Sigmoid colon (tissue), 7 donors: ENCODE data around the gene BRSK2. TPM values are rescaled to one million over a fixed set of nuclear protein-coding genes. Genes with fewer than 3 reads are reported as not detected.

Experiments
- DNase-seq: peaks from one replicate; pipeline ENCODE4 v3.0.0-alpha.2; 2019
- H3K27ac ChIP-seq, 4 donors: fragments of 200-600 bp; sonication (generic); one replicate each; pipeline ENCODE4 v1.5.1; 2016 to 2019; ENCODE audit warnings: mild to moderate bottlenecking in 1 of 4
- H3K27me3 ChIP-seq, 3 donors: fragments of 200-600 bp; sonication (generic); one replicate each; pipeline ENCODE4 v1.5.1; 2019; ENCODE audit warnings: mild to moderate bottlenecking in 1 of 3
- H3K36me3 ChIP-seq, 4 donors: fragments of 200-600 bp; sonication (generic); one replicate each; pipeline ENCODE4 v1.5.1; 2016 to 2019
- H3K4me1 ChIP-seq, 4 donors: fragments of 200-600 bp; sonication (generic); one replicate each; pipeline ENCODE4 v1.5.1; 2017 to 2019
- H3K4me3 ChIP-seq, 4 donors: fragments of 200-600 bp; sonication (generic); one replicate each; pipeline ENCODE4 v1.5.1; 2017 to 2019; ENCODE audit warnings: mild to moderate bottlenecking in 2 of 4, moderate library complexity in 1 of 4
- H3K9me3 ChIP-seq, 4 donors: fragments of 200-600 bp in 3 of 4; sonication (generic) in 3 of 4; one replicate each; pipeline versions ENCODE4 v1.5.1 to v1.6.1; 2013 to 2019
- CTCF ChIP-seq, 4 experiments: fragments of 450-650 bp in 3 of 4; fragments of 200-600 bp in 1 of 4; IDR thresholded peaks; one replicate each; pipeline ENCODE4 v1.5.1; 2016 to 2019; ENCODE audit warnings: antibody characterized with exemption in 4 of 4, mild to moderate bottlenecking in 3 of 4, moderate library complexity in 2 of 4
- EP300 ChIP-seq, 4 donors: sonication (generic); formaldehyde crosslinking; IDR thresholded peaks; one replicate each; pipeline ENCODE4 v1.6.1; 2017; ENCODE audit warnings: antibody characterized with exemption in 4 of 4
- POLR2A ChIP-seq, 2 donors: fragments of 450-650 bp; IDR thresholded peaks; one replicate each; pipeline ENCODE4 v1.6.1; 2016; ENCODE audit warnings: antibody characterized with exemption in 2 of 2, mild to moderate bottlenecking in 2 of 2, moderate library complexity in 2 of 2
- POLR2AphosphoS5 ChIP-seq, 4 donors: sonication (generic); formaldehyde crosslinking; IDR thresholded peaks; one replicate each; pipeline ENCODE4 v1.6.1; 2017; ENCODE audit warnings: antibody characterized with exemption in 4 of 4
- WGBS, 2 donors: extraction: QIAGEN DNeasy Blood & Tissue Kit; methylation state at CpG; one replicate each; pipeline ENCODE4 v1.1.7; 2013; 5-methylcytosine and 5-hydroxymethylcytosine counted together
- intact Hi-C: fragments of 100-400 bp; cut with DNase I; formaldehyde crosslinking; loops from one replicate; pipeline ENCODE4 v1.15.1; 2023
- polyA plus RNA-seq, 3 donors: library from polyadenylated mRNA; stranded (reverse); fragments of 200-250 nt; gene quantifications; one replicate each; pipeline ENCODE4 v1.2.3, GENCODE V29; 2013
- total RNA-seq, 4 donors: library from RNA; depleted of rRNA; stranded (reverse); fragments of >200 nt; gene quantifications; one replicate each; pipeline ENCODE4 v1.1.0, GENCODE V29; 2016
- donor health status: healthy with polysubstance abuse.
- donor health status: Bipolar disorder and iron deficiency.
- donor health status: healthy.

The BRSK2 gene
- total and polyA plus RNA-seq, 7 donors, result 1.7 to 3.2 (median 1.9) TPM; not detected in 2

- intact Hi-C loops, result loop anchor here (2.0 to 5.0 kb wide), 3 partner anchors 45 to 119 kb away; partner anchors contain the start of gene TOLLIP
- no peak for TF ChIP-seq CTCF (IDR thresholded peaks at IDR 0.05)
- TF ChIP-seq POLR2A (IDR thresholded peaks at IDR 0.05), result no peak
- no peak for TF ChIP-seq EP300 (IDR thresholded peaks at IDR 0.05)
- no peak for TF ChIP-seq POLR2AphosphoS5 (IDR thresholded peaks at IDR 0.05)
Measured at GRCh38 chr11:1381793-1382425, 7.8 kb upstream of the BRSK2 start.

GRCh38 chr11:1382429-1382828, 7.3 kb upstream of the BRSK2 start:
- Histone ChIP-seq H3K4me3 (peak overlapping the region in 2 of 4 donors; percentile 49 to 59), H3K27ac (peak overlapping the region in 3 of 4 donors; percentile 67 to 86 (median 78)), H3K27me3 (no peaks in the 10 kb centered on the region), H3K36me3 (no peaks in the 10 kb centered on the region), H3K9me3 (no peaks in the 10 kb centered on the region), H3K4me1 (peaks cover 0 to 9% (median 8%) of the 10 kb centered on the region in 4 donors)
- no peak for DNase-seq
- WGBS, 2 donors, result 39 to 58% methylated on average over 23 of the region's 23 CpGs
- intact Hi-C loops, result loop anchor here (2.0 to 5.0 kb wide), 3 partner anchors 45 to 120 kb away; partner anchors contain the start of gene TOLLIP
- TF ChIP-seq POLR2AphosphoS5 (IDR thresholded peaks at IDR 0.05), result no peak
- TF ChIP-seq EP300 (IDR thresholded peaks at IDR 0.05), result no peak
- TF ChIP-seq POLR2A (IDR thresholded peaks at IDR 0.05), result no peak
- TF ChIP-seq CTCF (IDR thresholded peaks at IDR 0.05), result no peak

More at GRCh38 chr11:1381793-1382425, 7.8 kb upstream of the BRSK2 start:
- H3K4me3 ChIP-seq, result no peak overlapping the region
- H3K27me3 ChIP-seq, result no peaks in the 10 kb centered on the region
- H3K27ac ChIP-seq, result no peak overlapping the region
- no peaks in the 10 kb centered on the region for H3K36me3 ChIP-seq
- H3K4me1 ChIP-seq, result peaks cover 0 to 9% (median 8%) of the 10 kb centered on the region in 4 donors
- DNase-seq, result no peak
- no peaks in the 10 kb centered on the region for H3K9me3 ChIP-seq
- 61 to 71% methylated on average over 10 of the region's 10 CpGs for WGBS, 2 donors

- no peaks in the 10 kb centered on the region for H3K27me3 ChIP-seq
- peak overlapping the region; percentile 36 to 59 (median 46) for H3K4me3 ChIP-seq
- H3K9me3 ChIP-seq, result no peaks in the 10 kb centered on the region
- TF ChIP-seq POLR2A (IDR thresholded peaks at IDR 0.05) (no peak), CTCF (IDR thresholded peaks at IDR 0.05) (no peak), POLR2AphosphoS5 (IDR thresholded peaks at IDR 0.05) (peak in 2 of 4 donors; percentile 23 to 62)
- H3K4me1 ChIP-seq, result peaks cover 0 to 9% (median 8%) of the 10 kb centered on the region in 4 donors
- 1% methylated on average over 56 of the region's 56 CpGs for WGBS, 2 donors
- H3K27ac ChIP-seq, result peak overlapping the region; percentile 56 to 86 (median 72)
- peak; percentile 94 for DNase-seq
- intact Hi-C loops, result loop anchor here (2.0 to 5.0 kb wide), 3 partner anchors 46 to 120 kb away; partner anchors contain the start of gene TOLLIP
- H3K36me3 ChIP-seq, result no peaks in the 10 kb centered on the region
Measured at GRCh38 chr11:1382831-1383607, 6.7 kb upstream of the BRSK2 start.

GRCh38 chr11:1384199-1384970, 5.3 kb upstream of the BRSK2 start:
- DNase-seq, result no peak
- H3K4me3 ChIP-seq, result no peak overlapping the region
- TF ChIP-seq POLR2AphosphoS5 (IDR thresholded peaks at IDR 0.05), result no peak
- no peak for TF ChIP-seq POLR2A (IDR thresholded peaks at IDR 0.05)
- TF ChIP-seq EP300 (IDR thresholded peaks at IDR 0.05), result no peak
- TF ChIP-seq CTCF (IDR thresholded peaks at IDR 0.05), result no peak
- intact Hi-C loops, result loop anchor here (5.0 kb wide), 2 partner anchors 47 to 77 kb away; partner anchors contain the start of gene TOLLIP
- peaks cover 0 to 20% (median 16%) of the 10 kb centered on the region in 4 donors for H3K4me1 ChIP-seq
- 65 to 71% methylated on average over 21 of the region's 21 CpGs for WGBS, 2 donors
- H3K36me3 ChIP-seq, result no peaks in the 10 kb centered on the region
- no peaks in the 10 kb centered on the region for H3K9me3 ChIP-seq
- H3K27me3 ChIP-seq, result no peaks in the 10 kb centered on the region
- H3K27ac ChIP-seq, result no peak overlapping the region
